Hepatocyte (in vitro differentiated cells): Measurements from ENCODE around the gene TEAD3.

Experiments
- EZH2 ChIP-seq: fragments of 200-600 bp; sonication (generic); IDR thresholded peaks from 2 replicates; pipeline ENCODE4 v1.6.1; 2016; ENCODE audit warnings: antibody characterized with exemption, mild to moderate bottlenecking, borderline replicate concordance
- TF ChIP-seq, protein P1 (sequence below): fragments of 200-600 bp; sonication (generic); IDR thresholded peaks from 2 replicates; pipeline ENCODE4 v1.5.1; 2016; ENCODE audit warnings: antibody characterized with exemption, mild to moderate bottlenecking; ENCODE audit not compliant: poor library complexity

DNA sequence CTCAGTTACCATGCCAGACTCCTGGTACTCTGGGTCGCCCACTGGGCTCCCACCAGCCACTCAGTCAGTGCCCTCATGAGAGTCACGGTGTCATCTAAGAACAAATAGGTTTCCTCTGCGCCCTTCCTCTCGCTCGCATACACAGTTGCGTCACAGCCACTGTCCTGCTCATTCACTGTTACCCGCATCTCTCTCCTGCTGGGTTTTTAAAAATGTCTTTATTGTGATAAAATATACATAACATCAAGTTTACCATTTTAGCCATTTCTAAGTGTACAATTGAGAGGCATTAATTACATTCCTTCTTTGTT lies 4.0 kb downstream of the TEAD3 start:
- TF ChIP-seq, protein P1, sequence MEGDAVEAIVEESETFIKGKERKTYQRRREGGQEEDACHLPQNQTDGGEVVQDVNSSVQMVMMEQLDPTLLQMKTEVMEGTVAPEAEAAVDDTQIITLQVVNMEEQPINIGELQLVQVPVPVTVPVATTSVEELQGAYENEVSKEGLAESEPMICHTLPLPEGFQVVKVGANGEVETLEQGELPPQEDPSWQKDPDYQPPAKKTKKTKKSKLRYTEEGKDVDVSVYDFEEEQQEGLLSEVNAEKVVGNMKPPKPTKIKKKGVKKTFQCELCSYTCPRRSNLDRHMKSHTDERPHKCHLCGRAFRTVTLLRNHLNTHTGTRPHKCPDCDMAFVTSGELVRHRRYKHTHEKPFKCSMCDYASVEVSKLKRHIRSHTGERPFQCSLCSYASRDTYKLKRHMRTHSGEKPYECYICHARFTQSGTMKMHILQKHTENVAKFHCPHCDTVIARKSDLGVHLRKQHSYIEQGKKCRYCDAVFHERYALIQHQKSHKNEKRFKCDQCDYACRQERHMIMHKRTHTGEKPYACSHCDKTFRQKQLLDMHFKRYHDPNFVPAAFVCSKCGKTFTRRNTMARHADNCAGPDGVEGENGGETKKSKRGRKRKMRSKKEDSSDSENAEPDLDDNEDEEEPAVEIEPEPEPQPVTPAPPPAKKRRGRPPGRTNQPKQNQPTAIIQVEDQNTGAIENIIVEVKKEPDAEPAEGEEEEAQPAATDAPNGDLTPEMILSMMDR, result no peak
- no peak for TF ChIP-seq EZH2
